H9 (cell line): ENCODE results near the gene MYO1E. TPM values are rescaled to one million over a fixed set of nuclear protein-coding genes. Genes with fewer than 3 reads are reported as not detected.

ENCODE experiments used
- DNase-seq: peaks from one replicate; pipeline ENCODE4 v3.0.0-alpha.2; 2017
- H2AFZ ChIP-seq: one replicate; pipeline ENCODE4 v1.6.1; 2013; ENCODE audit warnings: mild to moderate bottlenecking, low read length, control low read depth, moderate library complexity
- H2AK5ac ChIP-seq: 2 replicates; pipeline ENCODE4 v1.6.1; 2013; ENCODE audit warnings: low read length, control low read depth, mixed read lengths; ENCODE audit not compliant: insufficient read length
- H2BK120ac ChIP-seq: one replicate; pipeline ENCODE4 v1.6.1; 2013; ENCODE audit warnings: low read depth, mild to moderate bottlenecking, low read length, control low read depth, inconsistent platforms; ENCODE audit not compliant: poor library complexity, severe bottlenecking
- H2BK12ac ChIP-seq: 2 replicates; pipeline ENCODE4 v1.6.1; 2013; ENCODE audit warnings: low read length, control low read depth, mixed read lengths, low read depth; ENCODE audit not compliant: insufficient read length
- H2BK15ac ChIP-seq: 2 replicates; pipeline ENCODE4 v1.6.1; 2013; ENCODE audit warnings: low read depth, low read length, control low read depth
- H2BK20ac ChIP-seq: one replicate; pipeline ENCODE4 v1.6.1; 2013; ENCODE audit warnings: low read depth, mild to moderate bottlenecking, low read length, control low read depth, inconsistent platforms; ENCODE audit not compliant: poor library complexity, severe bottlenecking
- H2BK5ac ChIP-seq: 2 replicates; pipeline ENCODE4 v1.6.1; 2013; ENCODE audit warnings: low read length, control low read depth, mixed read lengths; ENCODE audit not compliant: insufficient read length
- H3K14ac ChIP-seq: 2 replicates; pipeline ENCODE4 v1.6.1; 2013; ENCODE audit warnings: low read length, control low read depth; ENCODE audit not compliant: insufficient read depth
- H3K18ac ChIP-seq: 2 replicates; pipeline ENCODE4 v1.6.1; 2013; ENCODE audit warnings: low read depth, mild to moderate bottlenecking, mixed read lengths, low read length, control low read depth; ENCODE audit not compliant: insufficient read length
- H3K23ac ChIP-seq: 2 replicates; pipeline ENCODE4 v1.6.1; 2013; ENCODE audit warnings: low read length, control low read depth, mixed read lengths, low read depth; ENCODE audit not compliant: insufficient read length
- H3K23me2 ChIP-seq: 2 replicates; pipeline ENCODE4 v1.6.1; 2013; ENCODE audit warnings: low read depth, mild to moderate bottlenecking, mixed read lengths, low read length, control low read depth; ENCODE audit not compliant: insufficient read length, poor library complexity, severe bottlenecking
- H3K27ac ChIP-seq: 2 replicates; pipeline ENCODE4 v1.5.1; 2013; ENCODE audit warnings: low read length, control low read depth, mixed read lengths, low read depth; ENCODE audit not compliant: insufficient read length
- H3K27me3 ChIP-seq: 2 replicates; pipeline ENCODE4 v1.6.1; 2013; ENCODE audit warnings: low read length, control low read depth, inconsistent platforms; ENCODE audit not compliant: insufficient read depth
- H3K4ac ChIP-seq: 2 replicates; pipeline ENCODE4 v1.6.1; 2013; ENCODE audit warnings: low read depth, mild to moderate bottlenecking, control low read depth, inconsistent platforms, low read length, moderate library complexity
- H3K4me1 ChIP-seq: 2 replicates; pipeline ENCODE4 v1.6.1; 2013; ENCODE audit warnings: low read length, control low read depth, inconsistent platforms; ENCODE audit not compliant: insufficient read depth
- H3K4me2 ChIP-seq: 2 replicates; pipeline ENCODE4 v1.6.1; 2013; ENCODE audit warnings: low read length, control low read depth, mixed read lengths; ENCODE audit not compliant: insufficient read length, insufficient read depth
- H3K56ac ChIP-seq: 2 replicates; pipeline ENCODE4 v1.6.1; 2013; ENCODE audit warnings: low read depth, mild to moderate bottlenecking, mixed read lengths, low read length, control low read depth; ENCODE audit not compliant: insufficient read length
- H3K79me1 ChIP-seq: 2 replicates; pipeline ENCODE4 v1.6.1; 2013; ENCODE audit warnings: low read depth, mild to moderate bottlenecking, moderate library complexity, low read length, control low read depth, inconsistent platforms; ENCODE audit not compliant: insufficient read depth, poor library complexity, severe bottlenecking
- H3K79me2 ChIP-seq: 2 replicates; pipeline ENCODE4 v1.6.1; 2013; ENCODE audit warnings: low read length, control low read depth, inconsistent platforms; ENCODE audit not compliant: insufficient read depth
- H3K9ac ChIP-seq: 2 replicates; pipeline ENCODE4 v1.6.1; 2013; ENCODE audit warnings: low read length, control low read depth, mixed read lengths; ENCODE audit not compliant: insufficient read length; ENCODE audit errors: extremely low read depth
- H3K9me3 ChIP-seq: one replicate; pipeline ENCODE4 v1.6.1; 2013; ENCODE audit warnings: low read depth, low read length, inconsistent platforms; ENCODE audit not compliant: control insufficient read depth
- H3T11ph ChIP-seq: one replicate; pipeline ENCODE4 v1.6.1; 2013; ENCODE audit warnings: mild to moderate bottlenecking, low read length, control low read depth, inconsistent platforms
- H4K20me1 ChIP-seq: one replicate; pipeline ENCODE4 v1.6.1; 2013; ENCODE audit not compliant: control insufficient read depth, insufficient read length, insufficient read depth
- H4K5ac ChIP-seq: 2 replicates; pipeline ENCODE4 v1.6.1; 2013; ENCODE audit warnings: low read depth, mild to moderate bottlenecking, mixed read lengths, low read length, control low read depth; ENCODE audit not compliant: insufficient read length
- H4K8ac ChIP-seq: replicated peaks from 2 replicates; pipeline ENCODE4 v1.6.1; 2013; ENCODE audit warnings: low read length, control low read depth, mixed read lengths, low read depth; ENCODE audit not compliant: insufficient read length
- H4K91ac ChIP-seq: 2 replicates; pipeline ENCODE4 v1.6.1; 2013; ENCODE audit warnings: low read depth, mild to moderate bottlenecking, moderate library complexity, mixed read lengths, low read length, control low read depth; ENCODE audit not compliant: insufficient read length
- H3K27ac Mint-ChIP-seq, 3 experiments: 2 replicates in 2 of 3; 3 replicates in 1 of 3; pipeline ENCODE4 v1.8.0; 2020 to 2021; ENCODE audit warnings: mixed read lengths in 3 of 3, mild to moderate bottlenecking in 1 of 3, moderate library complexity in 1 of 3
- H3K27me3 Mint-ChIP-seq: 2 replicates; pipeline ENCODE4 v1.8.0; 2021; ENCODE audit warnings: low read depth, mild to moderate bottlenecking, moderate library complexity, mixed read lengths
- H3K36me3 Mint-ChIP-seq, 3 experiments: 2 replicates in 2 of 3; 3 replicates in 1 of 3; pipeline ENCODE4 v1.8.0; 2020 to 2021; ENCODE audit warnings: low read depth in 3 of 3, mixed read lengths in 3 of 3; ENCODE audit not compliant: insufficient read depth in 1 of 3
- H3K4me1 Mint-ChIP-seq, 2 experiments: 2 replicates each; pipeline ENCODE4 v1.8.0; 2020; ENCODE audit warnings: mixed read lengths in 2 of 2
- H3K4me3 Mint-ChIP-seq, 2 experiments: 2 replicates in 1 of 2; 3 replicates in 1 of 2; pipeline ENCODE4 v1.8.0; 2020 to 2021; ENCODE audit warnings: mild to moderate bottlenecking in 2 of 2, mixed read lengths in 2 of 2, moderate library complexity in 1 of 2
- H3K9me3 Mint-ChIP-seq, 2 experiments: 2 replicates in 1 of 2; 3 replicates in 1 of 2; pipeline ENCODE4 v1.8.0; 2020; ENCODE audit warnings: mild to moderate bottlenecking in 2 of 2, mixed read lengths in 2 of 2, moderate library complexity in 1 of 2
- WGBS: extraction: QIAGEN DNeasy Blood & Tissue Kit; methylation state at CpG from one replicate; pipeline ENCODE4 v1.1.7; 2013; ENCODE audit warnings: missing lambda C conversion rate, low lambda C conversion rate, mixed read lengths; ENCODE audit not compliant: insufficient read length; ENCODE audit errors: extremely low coverage; 5-methylcytosine and 5-hydroxymethylcytosine counted together
- total RNA-seq: library from RNA; stranded (reverse); gene quantifications from 2 replicates; pipeline ENCODE4 v1.2.1, GENCODE V29; 2021
- TF ChIP-seq, protein P1 (sequence below): fragments of 200-600 bp; sonication (generic); conservative IDR thresholded peaks from 3 replicates; pipeline ENCODE4 v1.8.0; 2021; ENCODE audit warnings: antibody characterized with exemption, mild to moderate bottlenecking

The MYO1E gene
- total RNA-seq, 1 experiment from 2014 or later, result 235 TPM

DNA sequence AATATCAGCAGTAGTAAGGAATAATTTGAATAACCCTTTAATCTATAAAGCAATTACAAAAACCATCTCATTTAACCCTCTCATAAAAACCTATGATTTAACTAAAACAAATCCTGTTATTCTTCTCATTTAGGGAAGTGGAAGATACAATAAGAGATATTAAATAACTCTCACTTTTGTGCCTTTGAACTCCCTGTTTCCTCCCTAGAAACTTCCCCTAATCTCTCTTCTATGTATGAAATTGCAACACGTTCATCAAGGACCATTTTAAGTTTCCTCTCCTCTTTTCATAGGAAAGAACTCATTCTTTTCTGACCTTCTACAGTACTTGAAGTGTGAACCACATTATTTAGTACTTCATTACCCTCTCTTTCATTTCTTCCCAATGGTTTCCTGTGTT lies 46.5 kb upstream of the MYO1E start:
- Mint-ChIP-seq H3K27ac (no peak overlapping the region), H3K4me3 (no peak overlapping the region), H3K4me1 (peaks cover 15 to 17% of the 10 kb centered on the region in 2 experiments), H3K9me3 (no peaks in the 10 kb centered on the region), H3K36me3 (no peaks in the 10 kb centered on the region), H3K27me3 (peaks cover 17% of the 10 kb centered on the region)
- no peak overlapping the region for H3K27ac ChIP-seq
- H4K91ac ChIP-seq, result no peak overlapping the region
- H2BK15ac ChIP-seq, result no peak overlapping the region
- H4K20me1 ChIP-seq, result no peaks in the 10 kb centered on the region
- H3K79me1 ChIP-seq, result no peaks in the 10 kb centered on the region
- H2BK120ac ChIP-seq, result no peak overlapping the region
- H3K9me3 ChIP-seq, result no peaks in the 10 kb centered on the region
- no peaks in the 10 kb centered on the region for H3K23me2 ChIP-seq
- no peak overlapping the region for H4K5ac ChIP-seq
- TF ChIP-seq, protein P1, sequence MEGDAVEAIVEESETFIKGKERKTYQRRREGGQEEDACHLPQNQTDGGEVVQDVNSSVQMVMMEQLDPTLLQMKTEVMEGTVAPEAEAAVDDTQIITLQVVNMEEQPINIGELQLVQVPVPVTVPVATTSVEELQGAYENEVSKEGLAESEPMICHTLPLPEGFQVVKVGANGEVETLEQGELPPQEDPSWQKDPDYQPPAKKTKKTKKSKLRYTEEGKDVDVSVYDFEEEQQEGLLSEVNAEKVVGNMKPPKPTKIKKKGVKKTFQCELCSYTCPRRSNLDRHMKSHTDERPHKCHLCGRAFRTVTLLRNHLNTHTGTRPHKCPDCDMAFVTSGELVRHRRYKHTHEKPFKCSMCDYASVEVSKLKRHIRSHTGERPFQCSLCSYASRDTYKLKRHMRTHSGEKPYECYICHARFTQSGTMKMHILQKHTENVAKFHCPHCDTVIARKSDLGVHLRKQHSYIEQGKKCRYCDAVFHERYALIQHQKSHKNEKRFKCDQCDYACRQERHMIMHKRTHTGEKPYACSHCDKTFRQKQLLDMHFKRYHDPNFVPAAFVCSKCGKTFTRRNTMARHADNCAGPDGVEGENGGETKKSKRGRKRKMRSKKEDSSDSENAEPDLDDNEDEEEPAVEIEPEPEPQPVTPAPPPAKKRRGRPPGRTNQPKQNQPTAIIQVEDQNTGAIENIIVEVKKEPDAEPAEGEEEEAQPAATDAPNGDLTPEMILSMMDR, result no peak
- no peak overlapping the region for H3K4me2 ChIP-seq
- H3K27me3 ChIP-seq, result no peaks in the 10 kb centered on the region
- peaks cover 7% of the 10 kb centered on the region; the same call in 1 of the 2 replicates for H3K4me1 ChIP-seq
- H3K18ac ChIP-seq, result no peak overlapping the region
- H3T11ph ChIP-seq, result no peak overlapping the region
- H2BK20ac ChIP-seq, result no peak overlapping the region
- no peak overlapping the region for H3K14ac ChIP-seq
- no peak overlapping the region for H3K56ac ChIP-seq
- DNase-seq, result no peak
- H2BK5ac ChIP-seq, result no peak overlapping the region
- no peak overlapping the region for H4K8ac ChIP-seq
- H3K23ac ChIP-seq, result no peak overlapping the region
- no peak overlapping the region for H2AK5ac ChIP-seq
- no peak overlapping the region for H3K9ac ChIP-seq
- WGBS, result no CpG with 5 or more reads among the region's 1 CpG
- H2AFZ ChIP-seq, result no peak overlapping the region
- no peaks in the 10 kb centered on the region for H3K79me2 ChIP-seq
- no peak overlapping the region for H3K4ac ChIP-seq
- no peak overlapping the region for H2BK12ac ChIP-seq
